Spleen (tissue), 7 donors: Measurements from ENCODE around the gene CIPC.

ENCODE experiments used
- POLR2A ChIP-seq, 3 donors: fragments of 450-650 bp; IDR thresholded peaks; one replicate each; pipeline ENCODE4 v1.5.1; 2017; ENCODE audit warnings: antibody characterized with exemption in 3 of 3, mild to moderate bottlenecking in 1 of 3
- POLR2AphosphoS5 ChIP-seq, 3 donors: sonication (generic); formaldehyde crosslinking; IDR thresholded peaks; one replicate each; pipeline ENCODE4 v1.5.1; 2017; ENCODE audit warnings: antibody characterized with exemption in 3 of 3
- TF ChIP-seq, protein P1 (sequence below), 11 experiments: fragments of 200-600 bp in 7 of 11; fragments of 450-650 bp in 4 of 11; sonication (generic) in 4 of 11; IDR thresholded peaks in 8 of 11; conservative IDR thresholded peaks in 3 of 11; 1 replicate in 7 of 11; 2 replicates in 4 of 11; pipeline versions ENCODE4 v1.4.0 to v1.8.0; 2016 to 2021; ENCODE audit warnings: antibody characterized with exemption in 11 of 11, inconsistent platforms in 4 of 11, mild to moderate bottlenecking in 1 of 11
- donor health status: DM: no; HTN: no; CAD: no; lungs with moderate emphysema.
- donor health status: DM: no; HTN: no; CAD: no.
- donor health status: DM: no; HTN: no; CAD: no.

DNA sequence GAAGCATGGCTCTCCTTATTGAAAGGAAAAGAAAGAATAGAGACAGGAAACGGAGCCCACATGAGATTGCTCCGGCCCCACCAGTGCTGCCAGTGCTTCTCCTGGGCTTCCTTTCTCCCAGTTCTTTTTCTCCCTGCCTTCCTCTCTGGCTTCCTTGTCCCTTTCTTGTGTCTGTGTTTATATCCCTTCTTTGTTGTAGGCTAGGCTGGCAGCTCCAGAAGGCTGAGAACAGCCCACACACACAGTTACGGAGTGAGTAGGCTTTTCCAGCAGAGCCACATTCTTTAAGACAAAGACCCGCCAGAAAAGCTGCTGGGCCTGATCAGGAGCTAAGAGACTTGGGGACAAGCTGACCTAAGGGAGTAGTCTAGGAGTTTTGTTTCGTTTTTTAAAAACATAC lies 13.0 kb downstream of the CIPC start:
- no peak for TF ChIP-seq POLR2A (IDR thresholded peaks at IDR 0.05)
- TF ChIP-seq, protein P1, sequence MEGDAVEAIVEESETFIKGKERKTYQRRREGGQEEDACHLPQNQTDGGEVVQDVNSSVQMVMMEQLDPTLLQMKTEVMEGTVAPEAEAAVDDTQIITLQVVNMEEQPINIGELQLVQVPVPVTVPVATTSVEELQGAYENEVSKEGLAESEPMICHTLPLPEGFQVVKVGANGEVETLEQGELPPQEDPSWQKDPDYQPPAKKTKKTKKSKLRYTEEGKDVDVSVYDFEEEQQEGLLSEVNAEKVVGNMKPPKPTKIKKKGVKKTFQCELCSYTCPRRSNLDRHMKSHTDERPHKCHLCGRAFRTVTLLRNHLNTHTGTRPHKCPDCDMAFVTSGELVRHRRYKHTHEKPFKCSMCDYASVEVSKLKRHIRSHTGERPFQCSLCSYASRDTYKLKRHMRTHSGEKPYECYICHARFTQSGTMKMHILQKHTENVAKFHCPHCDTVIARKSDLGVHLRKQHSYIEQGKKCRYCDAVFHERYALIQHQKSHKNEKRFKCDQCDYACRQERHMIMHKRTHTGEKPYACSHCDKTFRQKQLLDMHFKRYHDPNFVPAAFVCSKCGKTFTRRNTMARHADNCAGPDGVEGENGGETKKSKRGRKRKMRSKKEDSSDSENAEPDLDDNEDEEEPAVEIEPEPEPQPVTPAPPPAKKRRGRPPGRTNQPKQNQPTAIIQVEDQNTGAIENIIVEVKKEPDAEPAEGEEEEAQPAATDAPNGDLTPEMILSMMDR (IDR thresholded peaks at IDR 0.05 in 8 of 11, conservative IDR thresholded peaks at IDR 0.05 in 3 of 11): no peak
- no peak for TF ChIP-seq POLR2AphosphoS5 (IDR thresholded peaks at IDR 0.05)
